TTC549 (cell line): Measurements from ENCODE around the gene ZNF700.
"Not testable (repeated sequence)": the region's sequence is repeated elsewhere in the genome, so short reads cannot be mapped to it uniquely, and the experiment has no call there.

Experiments
- FAIRE-seq: peaks from 2 replicates; lab custom pipeline; 2012; peaks lifted over from hg19 to GRCh38; lab: Jason Lieb, UNC

Gene ZNF700

GRCh38 chr19:11941361-11941887 lies 16.5 kb downstream of the ZNF700 start:
- FAIRE-seq = not testable (repeated sequence)

GRCh38 chr19:11942008-11942842 lies 17.3 kb downstream of the ZNF700 start:
- FAIRE-seq = no peak

- FAIRE-seq = no peak
Observed at GRCh38 chr19:11942843-11943108, 17.9 kb downstream of the ZNF700 start.

DNA sequence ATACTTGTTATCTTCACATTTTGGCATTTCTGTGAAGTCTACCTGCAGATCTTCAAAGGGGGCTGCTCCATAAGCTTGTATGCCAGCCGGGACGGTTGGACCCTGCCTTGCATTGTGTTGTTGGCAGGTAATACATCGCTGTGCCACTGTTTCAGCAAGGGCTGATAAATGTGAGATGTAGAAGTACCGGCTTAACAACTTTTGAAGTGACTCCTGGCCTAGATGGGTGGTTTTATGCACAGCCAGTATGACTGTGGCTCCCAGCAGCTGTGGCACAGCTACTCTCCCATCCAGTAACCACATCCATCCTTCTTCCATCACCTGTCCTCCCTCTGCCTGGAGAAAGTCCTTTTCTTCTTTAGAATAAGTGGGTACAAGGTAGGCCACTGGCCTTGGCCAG lies 19.7 kb downstream of the ZNF700 start:
- FAIRE-seq = no peak

DNA sequence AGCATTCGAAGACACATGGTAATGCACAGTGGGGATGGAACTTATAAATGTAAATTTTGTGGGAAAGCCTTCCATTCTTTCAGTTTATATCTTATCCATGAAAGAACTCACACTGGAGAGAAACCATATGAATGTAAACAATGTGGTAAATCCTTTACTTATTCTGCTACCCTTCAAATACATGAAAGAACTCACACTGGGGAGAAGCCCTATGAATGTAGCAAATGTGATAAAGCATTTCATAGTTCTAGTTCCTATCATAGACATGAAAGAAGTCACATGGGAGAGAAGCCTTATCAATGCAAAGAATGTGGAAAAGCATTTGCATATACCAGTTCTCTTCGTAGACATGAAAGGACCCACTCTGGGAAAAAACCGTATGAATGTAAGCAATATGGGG lies 23.7 kb downstream of the ZNF700 start:
- no peak for FAIRE-seq

GRCh38 chr19:11949201-11949600 lies 24.3 kb downstream of the ZNF700 start:
- FAIRE-seq = no peak

- not testable (repeated sequence) for FAIRE-seq
Observed at GRCh38 chr19:11949614-11950080, 24.7 kb downstream of the ZNF700 start.

GRCh38 chr19:11950312-11950711 lies 25.4 kb downstream of the ZNF700 start:
- no peak for FAIRE-seq

- FAIRE-seq = no peak
Observed at GRCh38 chr19:11963566-11964355, 38.9 kb downstream of the ZNF700 start.

GRCh38 chr19:11964496-11964857 lies 39.6 kb downstream of the ZNF700 start:
- FAIRE-seq = no peak

GRCh38 chr19:11964858-11965645 lies 40.1 kb downstream of the ZNF700 start, which contains the start of gene ZNF763:
ZNF763 (plus strand) TSS chr19:11965040; CDS start chr19:11965209, 169 bp downstream.
- FAIRE-seq = no peak

DNA sequence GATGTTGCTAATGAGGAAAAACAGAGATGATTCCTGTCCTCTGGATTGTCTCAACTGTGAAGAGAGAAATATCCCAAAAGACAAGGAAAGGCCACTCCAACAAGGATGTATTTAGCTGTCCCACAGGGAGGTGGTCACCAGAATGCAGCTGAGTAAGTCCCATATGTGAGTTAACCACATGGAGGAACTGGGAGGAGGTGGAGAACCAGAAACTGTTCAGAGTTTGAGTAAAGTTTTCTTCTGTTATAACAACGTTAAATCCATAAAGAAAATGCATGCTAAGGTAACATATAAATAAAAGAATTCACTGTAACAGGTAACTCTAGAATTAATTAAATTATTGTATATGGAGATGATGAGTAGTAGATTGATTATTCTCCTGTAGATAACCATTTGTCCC lies 45.3 kb downstream of the ZNF700 start:
- no peak for FAIRE-seq

- no peak for FAIRE-seq
Observed at GRCh38 chr19:11971041-11971440, 46.1 kb downstream of the ZNF700 start.

DNA sequence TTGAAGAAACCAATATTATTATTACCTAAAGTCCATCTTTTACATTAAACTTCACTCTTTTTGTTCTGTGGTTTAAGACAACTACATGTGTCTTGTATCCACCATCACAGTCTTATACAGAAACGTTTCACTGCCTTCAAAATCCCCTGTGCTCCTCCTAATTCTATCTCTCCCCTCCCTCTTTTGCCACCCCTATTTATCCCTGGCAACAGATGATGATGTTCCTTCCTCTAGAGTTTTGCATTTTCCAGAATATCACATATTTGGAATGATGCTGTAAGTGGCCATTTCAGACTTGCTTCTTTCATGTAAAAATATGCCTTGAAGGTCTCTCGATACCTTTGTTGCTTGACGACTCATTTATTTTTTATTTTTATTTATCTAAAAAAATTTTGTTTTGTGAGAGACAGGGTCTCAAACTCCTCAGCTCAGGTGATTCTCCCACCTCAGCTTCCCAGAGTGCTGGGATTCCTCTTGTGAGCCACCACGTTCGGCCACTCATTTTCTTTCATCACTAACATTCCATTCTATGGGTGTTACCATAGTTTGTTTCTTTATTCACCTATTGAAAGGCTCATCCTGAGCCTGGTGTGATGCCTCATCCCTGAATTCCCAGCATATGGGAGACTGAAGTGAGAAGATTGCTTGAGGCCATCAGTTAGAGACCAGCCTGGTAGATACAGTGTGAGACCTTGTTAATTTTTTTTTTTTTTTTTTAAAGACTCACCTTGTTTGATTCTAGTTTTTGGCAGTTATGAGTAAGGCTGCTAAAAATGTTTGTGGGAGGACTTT lies 48.3 kb downstream of the ZNF700 start:
- FAIRE-seq = no peak

GRCh38 chr19:11978492-11979100 lies 53.7 kb downstream of the ZNF700 start:
- FAIRE-seq = no peak

DNA sequence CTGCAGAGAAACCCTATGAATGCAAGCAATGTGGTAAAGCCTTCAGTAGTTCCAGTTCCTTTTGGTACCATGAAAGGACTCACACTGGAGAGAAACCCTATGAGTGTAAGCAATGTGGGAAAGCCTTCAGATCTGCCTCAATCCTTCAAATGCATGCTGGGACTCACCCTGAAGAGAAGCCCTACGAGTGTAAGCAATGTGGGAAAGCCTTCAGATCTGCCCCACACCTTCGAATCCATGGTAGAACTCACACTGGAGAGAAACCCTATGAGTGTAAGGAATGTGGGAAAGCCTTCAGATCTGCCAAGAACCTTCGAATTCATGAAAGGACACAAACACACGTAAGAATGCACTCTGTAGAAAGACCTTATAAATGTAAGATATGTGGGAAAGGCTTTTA lies 54.6 kb downstream of the ZNF700 start:
- FAIRE-seq = no peak

DNA sequence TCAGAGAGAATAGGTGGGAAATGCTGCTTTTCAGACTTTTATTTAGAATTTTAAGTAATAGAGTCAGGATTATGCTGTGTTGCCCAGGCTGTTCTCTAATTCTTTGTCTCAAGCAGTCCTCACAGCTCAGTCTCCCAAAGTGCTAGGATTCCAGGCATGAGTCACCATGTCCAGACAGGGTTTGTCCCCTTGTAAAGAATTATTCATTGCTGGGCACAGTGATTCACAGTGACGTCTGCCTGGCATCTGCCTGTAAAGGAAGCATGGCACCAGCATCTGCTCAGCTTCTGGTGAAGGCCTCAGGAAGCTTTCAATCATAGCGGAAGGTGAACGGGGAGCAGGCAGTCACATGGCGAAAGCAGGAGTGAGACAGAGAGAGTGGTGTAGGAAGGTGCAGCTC lies 57.6 kb downstream of the ZNF700 start:
- no peak for FAIRE-seq

GRCh38 chr19:11984986-11985385 lies 60.1 kb downstream of the ZNF700 start:
- no peak for FAIRE-seq

GRCh38 chr19:11986754-11987153 lies 61.8 kb downstream of the ZNF700 start:
- FAIRE-seq = no peak

DNA sequence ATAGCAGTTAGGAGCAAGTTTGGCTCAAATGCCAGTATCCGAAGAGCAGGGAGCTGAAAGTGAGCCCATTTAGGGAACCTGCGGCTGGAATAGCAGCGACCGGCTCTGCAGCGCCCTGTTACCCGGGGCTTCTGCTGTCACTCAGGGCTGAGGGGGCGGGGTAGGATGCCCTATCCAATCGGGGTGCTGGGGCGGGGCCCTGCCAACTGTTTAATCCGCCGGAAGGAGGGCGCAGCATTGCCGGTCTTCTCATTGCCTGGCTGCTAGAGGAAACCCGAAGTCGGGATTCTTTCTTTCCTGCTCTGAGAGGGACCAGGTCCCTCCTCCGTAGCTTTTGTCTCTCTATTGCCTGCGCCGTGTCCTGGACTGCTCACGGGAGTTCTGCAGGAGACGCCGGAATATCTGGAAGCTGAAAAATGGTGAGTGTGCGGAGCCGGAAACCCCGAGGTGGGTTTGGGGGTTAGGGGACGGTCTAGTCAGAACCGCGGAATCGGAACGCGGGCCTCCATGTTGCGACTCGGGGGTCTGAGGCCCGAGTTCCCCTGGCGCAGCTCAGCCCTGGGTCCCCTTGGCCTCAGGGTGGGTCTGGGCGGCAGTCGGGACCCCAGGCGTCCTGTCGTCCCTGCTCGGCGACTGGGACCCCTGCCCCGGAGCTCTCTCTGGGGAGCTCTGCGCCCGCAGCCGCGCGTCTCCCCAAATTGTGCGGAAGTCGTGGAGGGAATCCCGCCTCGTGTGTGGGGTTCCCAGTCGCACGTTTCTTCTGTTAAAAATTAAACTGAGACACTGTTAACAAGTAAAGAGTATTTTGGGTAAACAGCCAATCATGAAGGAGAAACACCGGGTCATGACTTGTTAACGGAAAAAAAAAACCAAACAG lies 62.7 kb downstream of the ZNF700 start:
- peak; percentile 9 for FAIRE-seq
